T-helper 9 cell (primary cell): Measurements from ENCODE around the gene MRPL41.
"Not testable (repeated sequence)": the region's sequence is repeated elsewhere in the genome, so short reads cannot be mapped to it uniquely, and the experiment has no call there.

ENCODE experiments used
- DNase-seq: peaks from one replicate; pipeline ENCODE4 v3.0.0-alpha.2; 2020

Gene MRPL41

DNA sequence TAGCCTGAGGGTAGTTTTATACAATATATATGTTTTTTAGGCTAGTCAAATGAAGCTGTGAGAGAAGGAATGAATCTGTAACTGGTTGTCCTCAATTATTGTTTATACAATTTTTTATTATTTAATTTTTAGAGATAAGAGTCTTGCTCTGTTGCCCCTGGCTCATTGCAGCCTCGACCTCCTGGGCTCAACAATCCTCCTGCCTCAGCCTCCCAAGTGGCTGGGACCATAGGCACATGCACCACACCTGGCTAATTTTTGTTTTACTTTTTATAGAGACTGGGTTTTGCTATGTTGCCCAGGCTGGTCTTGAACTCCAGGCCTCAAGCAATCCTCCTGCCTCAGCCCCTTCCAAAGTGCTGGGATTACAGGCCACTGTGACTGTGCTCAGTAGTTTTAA is 2.7 kb downstream of the MRPL41 start:
- DNase-seq = no peak

- DNase-seq = no peak
Observed at GRCh38 chr9:137555179-137555578, 3.5 kb downstream of the MRPL41 start.

GRCh38 chr9:137556069-137556838 is 4.6 kb downstream of the MRPL41 start:
- DNase-seq = no peak

- no peak for DNase-seq
Observed at GRCh38 chr9:137558127-137558526, 6.4 kb downstream of the MRPL41 start.

- no peak for DNase-seq
Observed at GRCh38 chr9:137564134-137564533, 12.5 kb downstream of the MRPL41 start.

- no peak for DNase-seq
Observed at GRCh38 chr9:137564817-137565411, 13.2 kb downstream of the MRPL41 start.

DNA sequence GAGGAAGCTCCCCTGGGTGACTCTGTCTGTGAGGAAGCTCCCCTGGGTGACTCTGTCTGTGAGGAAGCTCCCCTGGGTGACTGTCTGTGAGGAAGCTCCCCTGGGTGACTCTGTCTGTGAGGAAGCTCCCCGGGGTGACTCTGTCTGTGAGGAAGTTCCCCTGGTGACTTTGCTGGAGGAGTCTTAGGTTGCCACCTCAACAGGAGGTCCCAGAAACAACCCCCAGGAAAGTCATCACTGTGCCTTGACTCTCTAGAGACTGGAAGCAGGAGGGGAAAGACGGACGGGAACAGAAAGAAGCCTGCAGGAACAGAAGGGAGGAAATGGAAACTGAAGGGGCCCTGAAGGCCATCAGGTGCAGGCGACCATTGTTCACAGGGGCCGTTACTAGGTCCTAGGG is 16.8 kb downstream of the MRPL41 start:
- DNase-seq = not testable (repeated sequence)

DNA sequence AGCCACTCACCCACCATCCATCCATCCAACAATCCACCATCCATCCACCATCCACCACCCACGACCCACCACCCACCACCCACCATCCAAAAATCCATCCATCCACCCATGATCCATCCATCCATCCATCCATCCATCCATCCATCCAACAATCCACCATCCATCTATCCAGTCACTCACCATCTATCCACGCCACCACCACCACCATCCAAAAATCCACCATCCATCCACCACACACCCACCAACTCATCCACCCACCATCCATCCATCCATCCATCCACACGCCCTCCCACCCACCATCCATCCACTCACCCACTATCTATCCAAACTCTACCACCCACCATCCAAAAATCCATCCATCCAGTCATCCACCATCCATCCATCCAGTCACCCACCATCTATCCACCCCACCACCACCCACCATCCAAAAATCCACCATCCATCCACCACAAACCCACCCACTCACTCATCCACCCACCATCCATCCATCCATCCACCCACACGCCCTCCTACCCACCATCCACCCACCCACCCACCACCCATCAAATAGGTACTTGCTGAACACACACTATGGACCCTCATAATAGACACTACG is 18.0 kb downstream of the MRPL41 start:
- DNase-seq = no peak

- no peak for DNase-seq
Observed at GRCh38 chr9:137570566-137570965, 18.9 kb downstream of the MRPL41 start.

DNA sequence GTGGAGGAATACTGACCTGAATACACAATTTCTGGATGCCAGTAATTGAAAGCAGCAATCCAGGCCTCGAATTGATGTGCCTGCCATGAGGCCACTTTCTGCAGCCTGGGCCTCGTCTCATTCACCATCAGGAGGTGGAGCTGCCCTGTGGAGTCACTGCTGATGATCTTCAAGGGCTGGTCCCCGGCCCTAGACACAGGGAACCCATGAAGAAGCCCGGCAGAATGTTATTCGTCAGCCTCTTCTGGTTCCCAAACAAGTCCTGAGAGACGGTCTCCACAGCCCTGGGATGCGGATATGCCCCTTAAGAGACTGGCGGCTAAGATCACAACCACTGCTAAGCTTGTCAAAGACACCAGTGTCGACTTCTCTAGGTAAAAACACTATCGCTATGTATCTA is 22.5 kb downstream of the MRPL41 start:
- DNase-seq = no peak

- DNase-seq = no peak
Observed at GRCh38 chr9:137575364-137575715, 23.7 kb downstream of the MRPL41 start.

GRCh38 chr9:137575716-137576411 is 24.2 kb downstream of the MRPL41 start:
- DNase-seq = no peak

GRCh38 chr9:137578518-137579258 is 27.0 kb downstream of the MRPL41 start, which contains the start of gene DPH7:
TSS of gene DPH7 (minus strand) at chr9:137578925. CDS start at chr9:137578777, 148 bp downstream.
- DNase-seq = peak; percentile 99

GRCh38 chr9:137579259-137579604 is 27.6 kb downstream of the MRPL41 start:
- peak; percentile 10 for DNase-seq

- no peak for DNase-seq
Observed at GRCh38 chr9:137580209-137580953, 28.7 kb downstream of the MRPL41 start.

DNA sequence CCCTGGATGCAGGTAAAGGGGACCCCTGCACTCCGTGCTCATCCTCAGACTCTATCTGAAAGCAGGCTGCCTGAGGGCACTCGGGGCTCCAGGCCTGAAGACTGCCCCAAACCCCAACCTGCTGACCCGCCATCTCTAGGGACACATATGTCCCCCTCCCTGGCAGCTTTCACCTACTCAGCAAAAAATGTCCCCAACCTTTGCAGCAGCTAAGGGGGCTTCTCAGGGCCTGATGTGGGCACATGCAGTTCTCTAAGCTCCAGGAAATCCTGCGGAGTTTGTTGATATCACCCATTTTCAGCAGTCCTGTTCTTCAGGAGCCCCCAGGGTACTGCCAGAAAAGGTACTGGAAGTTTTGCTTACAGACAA is 29.3 kb downstream of the MRPL41 start:
- DNase-seq = no peak

DNA sequence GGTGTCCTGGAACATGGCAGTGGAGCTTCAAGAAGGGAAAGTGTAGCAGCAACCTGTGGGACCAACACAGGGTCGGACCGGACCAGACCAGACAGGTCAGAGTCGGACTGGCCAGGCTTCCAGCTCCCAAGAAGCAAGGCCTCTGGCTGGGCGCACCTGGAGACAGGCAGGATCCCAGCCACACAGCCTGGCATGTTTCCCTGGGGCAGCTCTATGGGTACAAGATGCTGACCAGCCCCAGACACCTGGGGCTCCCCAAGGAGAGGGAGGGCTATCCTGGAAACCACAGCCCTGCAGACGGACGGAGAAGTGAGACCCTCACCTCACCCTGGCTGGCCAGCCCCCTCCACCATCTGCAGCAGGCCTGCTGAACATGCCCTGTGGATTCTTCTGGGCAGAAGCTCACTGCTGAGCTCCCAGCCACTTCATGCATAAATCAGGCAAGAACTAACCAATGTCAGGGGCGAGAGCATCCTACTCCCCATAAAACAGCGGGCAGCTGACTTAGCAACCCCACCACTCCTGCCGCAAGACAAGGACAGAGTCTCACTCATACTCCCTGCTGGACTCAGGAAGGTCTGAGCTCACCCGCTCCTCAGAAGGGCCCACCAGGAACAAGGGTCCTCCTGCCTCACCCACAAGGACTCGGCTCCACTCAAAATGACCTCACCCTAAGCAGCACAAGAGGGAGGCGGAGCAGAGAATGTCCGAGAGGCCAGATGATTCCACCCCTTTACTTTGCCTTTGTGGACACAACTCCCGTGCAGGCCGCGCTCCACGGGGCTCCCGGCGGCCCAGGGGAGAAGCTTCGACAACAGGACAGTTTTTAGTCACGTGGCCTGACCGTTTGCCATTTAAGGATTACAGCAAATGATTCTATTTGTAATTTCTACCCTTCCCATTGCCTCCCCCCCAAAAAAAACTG is 29.9 kb downstream of the MRPL41 start:
- DNase-seq = no peak

GRCh38 chr9:137582286-137582860 is 30.7 kb downstream of the MRPL41 start:
- no peak for DNase-seq

DNA sequence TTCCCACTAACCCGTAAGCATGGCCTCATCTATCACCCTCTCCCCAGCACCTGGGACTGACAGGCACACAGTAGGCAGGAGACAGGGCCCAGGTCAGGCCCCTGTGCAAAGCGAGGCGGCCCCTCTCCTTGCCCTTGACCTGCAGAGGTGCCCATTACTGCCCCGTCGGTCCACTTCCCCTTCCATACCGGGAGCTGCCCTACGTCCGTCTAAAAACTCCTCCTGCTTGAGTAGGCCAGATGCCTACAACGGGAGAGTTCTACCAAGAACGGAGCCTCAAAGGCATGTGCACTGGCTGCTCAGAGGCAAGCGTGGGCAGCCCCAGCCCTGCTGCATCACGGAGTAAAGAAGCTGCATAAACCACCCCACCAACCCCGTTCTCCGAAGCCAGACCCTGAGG is 31.7 kb downstream of the MRPL41 start:
- DNase-seq = no peak

GRCh38 chr9:137583957-137584356 is 32.3 kb downstream of the MRPL41 start:
- DNase-seq = no peak

DNA sequence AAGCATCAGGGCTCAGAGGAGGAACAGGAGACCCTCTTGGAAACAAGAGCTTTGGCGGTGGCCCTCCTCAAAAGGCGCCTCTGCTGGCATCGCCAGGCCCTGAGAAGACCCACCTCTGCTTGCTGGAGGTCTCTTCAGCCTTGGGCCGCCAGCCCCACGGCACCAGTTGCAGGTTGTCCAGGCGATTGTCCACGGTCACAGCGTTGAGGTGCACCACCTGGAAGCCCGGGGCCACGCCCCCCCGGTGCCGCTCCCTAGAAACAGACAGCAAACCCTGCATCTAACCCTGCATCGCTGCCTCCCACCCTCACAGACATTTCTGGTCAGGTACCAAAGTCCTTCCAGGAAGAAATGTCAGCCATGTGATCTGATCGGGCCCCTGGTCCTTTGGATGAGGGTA is 35.2 kb downstream of the MRPL41 start:
- no peak for DNase-seq
